Measurements from ENCODE around the gene SLC25A33.

SLC25A33 gene

GRCh38 chr1:9588551-9589143, 49.4 kb downstream of the SLC25A33 start, which contains the start of gene TMEM201:
Gene TMEM201, plus strand, starts transcription at chr1:9588911. Its CDS starts 20 bp downstream, at chr1:9588931.
- DNase-seq (ENCODE audit: low read depth, low spot score) = peak; percentile 93

GRCh38 chr1:9589144-9589718, 50.0 kb downstream of the SLC25A33 start:
- DNase-seq (ENCODE audit: low read depth, low spot score) = peak; percentile 42

- no peak for DNase-seq (ENCODE audit: low read depth, low spot score)
Observed at GRCh38 chr1:9589719-9590157, 50.5 kb downstream of the SLC25A33 start.

GRCh38 chr1:9590201-9590600, 50.9 kb downstream of the SLC25A33 start:
- no peak for DNase-seq (ENCODE audit: low read depth, low spot score)

GRCh38 chr1:9590945-9591668, 51.8 kb downstream of the SLC25A33 start:
- no peak for DNase-seq (ENCODE audit: low read depth, low spot score)

- peak; percentile 19 for DNase-seq (ENCODE audit: low read depth, low spot score)
Observed at GRCh38 chr1:9591669-9592509, 52.6 kb downstream of the SLC25A33 start.

GRCh38 chr1:9592510-9593075, 53.3 kb downstream of the SLC25A33 start:
- DNase-seq (ENCODE audit: low read depth, low spot score) = peak; percentile 14

- no peak for DNase-seq (ENCODE audit: low read depth, low spot score)
Observed at GRCh38 chr1:9593147-9593491, 53.9 kb downstream of the SLC25A33 start.

- DNase-seq (ENCODE audit: low read depth, low spot score) = peak; percentile 92
Observed at GRCh38 chr1:9593492-9594465, 54.5 kb downstream of the SLC25A33 start.

- DNase-seq (ENCODE audit: low read depth, low spot score) = no peak
Observed at GRCh38 chr1:9594471-9595155, 55.3 kb downstream of the SLC25A33 start.

GRCh38 chr1:9595156-9595967, 56.1 kb downstream of the SLC25A33 start:
- DNase-seq (ENCODE audit: low read depth, low spot score) = no peak

- no peak for DNase-seq (ENCODE audit: low read depth, low spot score)
Observed at GRCh38 chr1:9595968-9596340, 56.7 kb downstream of the SLC25A33 start.

- DNase-seq (ENCODE audit: low read depth, low spot score) = no peak
Observed at GRCh38 chr1:9596415-9597123, 57.3 kb downstream of the SLC25A33 start.

GRCh38 chr1:9597361-9598315, 58.4 kb downstream of the SLC25A33 start:
- no peak for DNase-seq (ENCODE audit: low read depth, low spot score)

GRCh38 chr1:9598316-9598700, 59.0 kb downstream of the SLC25A33 start:
- no peak for DNase-seq (ENCODE audit: low read depth, low spot score)

GRCh38 chr1:9599741-9600140, 60.5 kb downstream of the SLC25A33 start:
- DNase-seq (ENCODE audit: low read depth, low spot score) = no peak

All from ELF-1 (cell line).